ENCODE measurements around the gene DLST.

DNA sequence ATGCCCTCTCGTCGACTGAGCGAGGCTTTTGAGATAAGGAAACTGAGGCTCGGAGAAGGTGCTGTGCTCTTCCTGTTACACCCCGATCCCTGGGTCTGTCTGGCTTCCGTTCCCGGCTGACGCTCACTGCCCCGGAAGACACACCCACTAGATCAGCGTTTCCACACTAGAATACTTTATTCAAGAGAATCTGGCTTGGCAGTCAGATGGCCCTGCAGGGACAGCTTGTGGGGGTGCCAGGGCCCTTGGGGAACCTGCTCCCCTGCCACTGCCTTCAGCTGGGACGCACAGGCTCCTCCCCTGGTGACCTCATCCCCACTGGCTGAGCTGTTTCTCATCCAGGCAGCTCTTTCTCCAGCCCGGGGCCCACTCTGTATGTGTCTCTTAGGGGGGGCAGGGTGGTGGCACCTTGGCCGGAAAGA lies 60.0 kb downstream of the DLST start:
- TF ChIP-seq, protein P1, sequence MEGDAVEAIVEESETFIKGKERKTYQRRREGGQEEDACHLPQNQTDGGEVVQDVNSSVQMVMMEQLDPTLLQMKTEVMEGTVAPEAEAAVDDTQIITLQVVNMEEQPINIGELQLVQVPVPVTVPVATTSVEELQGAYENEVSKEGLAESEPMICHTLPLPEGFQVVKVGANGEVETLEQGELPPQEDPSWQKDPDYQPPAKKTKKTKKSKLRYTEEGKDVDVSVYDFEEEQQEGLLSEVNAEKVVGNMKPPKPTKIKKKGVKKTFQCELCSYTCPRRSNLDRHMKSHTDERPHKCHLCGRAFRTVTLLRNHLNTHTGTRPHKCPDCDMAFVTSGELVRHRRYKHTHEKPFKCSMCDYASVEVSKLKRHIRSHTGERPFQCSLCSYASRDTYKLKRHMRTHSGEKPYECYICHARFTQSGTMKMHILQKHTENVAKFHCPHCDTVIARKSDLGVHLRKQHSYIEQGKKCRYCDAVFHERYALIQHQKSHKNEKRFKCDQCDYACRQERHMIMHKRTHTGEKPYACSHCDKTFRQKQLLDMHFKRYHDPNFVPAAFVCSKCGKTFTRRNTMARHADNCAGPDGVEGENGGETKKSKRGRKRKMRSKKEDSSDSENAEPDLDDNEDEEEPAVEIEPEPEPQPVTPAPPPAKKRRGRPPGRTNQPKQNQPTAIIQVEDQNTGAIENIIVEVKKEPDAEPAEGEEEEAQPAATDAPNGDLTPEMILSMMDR (IDR thresholded peaks at IDR 0.05; ENCODE audit: low read depth, low read length): no peak
- TF ChIP-seq POLR2A (IDR thresholded peaks at IDR 0.05; ENCODE audit: extremely low read depth, insufficient read length): no peak

Data from NB4 (cell line).